ENCODE data around the gene TMEM101.
"Not testable (repeated sequence)": the region's sequence is repeated elsewhere in the genome, so short reads cannot be mapped to it uniquely, and the experiment has no call there.

Gene TMEM101

GRCh38 chr17:44023545-44024270 is 8.9 kb upstream of the TMEM101 start:
- no peak for DNase-seq

GRCh38 chr17:44022246-44022645 is 7.5 kb upstream of the TMEM101 start:
- DNase-seq = no peak

- not testable (repeated sequence) for DNase-seq
Measured at GRCh38 chr17:44021227-44021626, 6.5 kb upstream of the TMEM101 start.

GRCh38 chr17:44014133-44014436 is 678 bp downstream of the TMEM101 start:
- no peak for DNase-seq

GRCh38 chr17:44012874-44013273 is 1.9 kb downstream of the TMEM101 start:
- no peak for DNase-seq

- no peak for DNase-seq
Measured at GRCh38 chr17:44012391-44012790, 2.4 kb downstream of the TMEM101 start.

GRCh38 chr17:44011876-44012275 is 2.9 kb downstream of the TMEM101 start:
- DNase-seq = no peak

GRCh38 chr17:44010966-44011647 is 3.7 kb downstream of the TMEM101 start:
- DNase-seq = no peak

- DNase-seq = no peak
Measured at GRCh38 chr17:44008205-44008909, 6.4 kb downstream of the TMEM101 start.

- DNase-seq = no peak
Measured at GRCh38 chr17:44007346-44008204, 7.2 kb downstream of the TMEM101 start.

GRCh38 chr17:44006598-44007345 is 8.0 kb downstream of the TMEM101 start:
- peak; percentile 98 for DNase-seq

- no peak for DNase-seq
Measured at GRCh38 chr17:44006272-44006597, 8.5 kb downstream of the TMEM101 start.

- peak; percentile 49 for DNase-seq
Measured at GRCh38 chr17:44005527-44006271, 9.1 kb downstream of the TMEM101 start.

- DNase-seq = peak; percentile 30
Measured at GRCh38 chr17:44004761-44005526, 9.8 kb downstream of the TMEM101 start.

GRCh38 chr17:44004077-44004760 is 10.5 kb downstream of the TMEM101 start, which contains the start of gene NAGS:
Gene NAGS, plus strand, starts transcription at chr17:44004622. Its CDS starts 42 bp downstream, at chr17:44004664.
- peak; percentile 23 for DNase-seq

GRCh38 chr17:44002141-44002848 is 12.5 kb downstream of the TMEM101 start:
- DNase-seq = no peak

- no peak for DNase-seq
Measured at GRCh38 chr17:44001461-44001920, 13.3 kb downstream of the TMEM101 start.

GRCh38 chr17:44000871-44001460 is 13.8 kb downstream of the TMEM101 start:
- DNase-seq = no peak
